NCI-H345 (cell line): Measurements from ENCODE around the gene TAF11L3.
"Not testable (repeated sequence)": the region's sequence is repeated elsewhere in the genome, so short reads cannot be mapped to it uniquely, and the experiment has no call there.

Experiments used
- DNase-seq: peaks from one replicate; lab custom pipeline; 2025; lab: John Stamatoyannopoulos, UW

TAF11L3 gene

DNA sequence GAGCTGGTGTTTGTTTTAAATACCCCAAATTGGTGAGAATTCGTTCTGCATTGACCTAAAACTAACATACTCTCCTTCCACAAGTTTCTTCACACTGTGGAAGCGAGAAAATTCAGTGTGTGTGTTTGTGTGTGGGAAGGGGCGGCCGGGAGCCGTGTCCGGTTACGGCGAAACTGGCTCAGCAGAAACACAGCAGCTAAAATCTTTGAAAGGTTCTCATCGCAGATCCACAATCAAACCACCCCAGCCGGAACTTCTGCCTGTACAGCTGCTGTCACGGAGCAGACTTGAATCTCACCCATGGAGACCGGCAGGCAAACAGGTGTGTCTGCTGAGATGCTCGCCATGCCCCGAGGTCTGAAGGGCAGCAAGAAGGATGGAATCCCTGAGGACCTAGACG, at the start of gene TAF11L3:
Gene TAF11L3, plus strand, starts transcription at position 301 of the 400 bp plus-strand sequence.
- not testable (repeated sequence) for DNase-seq

DNA sequence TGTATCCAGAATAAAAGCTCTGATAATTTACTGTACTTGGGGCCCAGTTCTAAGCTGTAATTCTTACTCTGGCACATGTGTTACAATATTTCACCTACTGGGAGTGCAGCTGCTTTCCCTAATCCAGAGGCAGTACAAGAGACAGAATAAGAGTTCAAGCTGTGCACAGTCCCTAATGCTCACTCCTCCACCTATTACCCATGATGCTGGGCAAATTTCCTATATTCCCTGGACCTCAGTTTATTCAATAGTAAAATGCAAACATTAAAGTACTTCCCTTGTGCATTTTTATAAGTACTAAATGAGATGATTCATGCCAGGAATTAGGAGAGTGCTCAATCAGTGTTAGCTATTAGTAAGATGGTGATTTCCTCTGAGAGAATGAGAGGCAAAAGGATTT, 48.1 kb upstream of the TAF11L3 start:
- DNase-seq, result no peak

DNA sequence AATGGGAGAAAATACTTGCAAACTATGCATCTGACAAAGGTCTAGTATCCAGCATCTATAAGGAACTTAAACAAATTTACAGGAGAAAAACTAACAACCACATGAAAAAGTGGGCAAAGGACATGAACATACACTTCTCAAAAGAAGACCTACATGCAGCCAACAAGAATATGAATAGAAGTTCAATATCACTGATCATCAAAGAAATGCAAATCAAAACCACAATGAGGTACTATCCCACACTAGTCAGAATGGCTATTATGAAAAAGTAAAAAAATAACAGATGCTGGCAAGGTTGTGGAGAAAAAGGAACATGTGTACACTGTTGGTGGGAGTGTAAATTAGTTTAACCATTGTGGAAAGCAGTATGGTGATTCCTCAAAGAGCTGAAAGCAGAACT, 43.1 kb upstream of the TAF11L3 start:
- not testable (repeated sequence) for DNase-seq

DNA sequence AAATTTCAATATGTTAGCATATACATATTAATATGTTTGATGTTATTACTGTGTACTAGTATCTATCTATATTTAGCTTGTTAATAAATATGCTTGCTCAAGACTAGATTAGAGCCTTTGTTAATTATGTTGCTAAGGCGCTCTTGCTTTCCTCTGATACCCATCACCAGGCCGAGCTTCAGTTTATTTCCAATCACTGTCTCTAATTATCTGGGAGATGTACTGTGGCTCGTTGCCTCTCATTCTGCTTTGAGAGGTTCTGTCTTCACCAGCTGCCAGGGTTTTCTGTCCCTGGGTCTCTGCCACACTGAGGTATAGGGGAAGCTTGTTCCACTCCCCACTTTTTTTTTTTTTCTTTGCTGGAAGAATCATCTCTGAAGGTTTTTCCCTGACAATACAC, 41.1 kb upstream of the TAF11L3 start:
- DNase-seq, result peak; percentile 6

DNA sequence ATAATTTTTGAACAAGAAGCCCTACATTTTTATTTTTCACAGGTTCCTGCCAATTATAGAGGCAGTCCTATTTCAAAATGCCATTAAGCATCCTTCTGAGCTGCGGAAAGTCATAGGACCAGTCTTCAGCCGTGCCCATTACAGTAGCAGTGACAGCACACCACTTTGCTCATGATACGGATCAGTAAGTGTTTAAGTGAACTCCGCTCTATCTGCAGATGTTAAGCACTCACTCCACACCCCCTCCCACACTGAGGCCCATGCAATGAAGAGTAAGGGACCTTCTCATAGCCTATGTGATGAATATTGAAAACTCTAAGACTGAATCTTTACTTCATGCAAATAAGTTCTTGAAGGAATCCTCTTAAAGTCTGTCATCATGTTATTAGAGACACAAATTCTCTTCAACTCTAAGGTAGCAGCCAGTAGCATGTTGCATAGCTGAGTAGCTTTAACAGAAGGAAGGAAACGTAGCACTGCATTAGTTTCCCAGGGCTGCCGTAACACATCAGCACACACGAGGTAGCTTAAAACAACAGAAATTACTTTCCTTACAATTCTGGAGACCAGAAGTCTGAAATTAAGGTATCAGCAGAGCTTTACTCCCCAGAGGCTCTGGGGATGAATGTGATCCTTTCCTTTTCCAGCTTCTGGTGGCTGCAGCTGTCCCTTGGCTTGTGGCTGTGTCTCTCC, 40.4 kb upstream of the TAF11L3 start:
- peak; percentile 70 for DNase-seq

DNA sequence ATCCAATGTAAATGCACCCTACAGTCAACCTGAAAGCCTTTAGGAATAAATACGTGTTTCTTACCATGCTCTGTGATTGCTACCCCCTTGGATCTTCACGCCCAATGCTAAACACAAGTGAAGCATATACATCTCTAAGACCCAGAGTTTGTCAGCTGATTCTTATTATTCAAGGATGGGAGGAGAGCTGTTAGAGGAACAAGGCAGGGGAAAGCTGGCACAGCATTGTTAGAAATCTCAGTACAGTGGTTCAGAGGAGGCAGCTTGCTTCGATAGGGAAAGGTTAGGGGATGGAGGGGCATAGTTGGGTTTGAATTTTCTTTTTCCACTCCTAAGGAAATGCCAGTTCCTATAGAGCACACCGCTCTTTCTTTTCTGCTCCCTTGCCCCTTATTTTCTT, 36.8 kb upstream of the TAF11L3 start:
- DNase-seq, result peak; percentile 5

DNA sequence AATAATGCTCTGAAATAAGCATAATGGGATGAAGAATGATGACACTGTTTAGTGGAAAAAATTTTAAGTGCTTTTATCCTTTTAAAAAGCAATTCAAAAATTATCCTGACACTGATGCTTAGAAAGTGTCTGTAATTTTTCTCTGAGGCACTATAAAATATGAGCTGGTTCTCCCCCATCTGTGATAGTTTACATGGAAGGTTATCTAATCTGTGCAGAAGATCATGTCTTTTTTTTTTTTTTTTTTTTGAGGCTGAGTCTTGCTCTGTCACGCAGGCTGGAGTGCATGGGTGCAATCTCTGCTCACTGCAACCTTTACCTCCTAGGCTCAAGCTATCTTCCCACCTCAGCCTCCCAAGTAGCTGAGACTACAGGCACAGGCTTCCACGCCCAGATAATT, 35.4 kb upstream of the TAF11L3 start:
- DNase-seq, result no peak

DNA sequence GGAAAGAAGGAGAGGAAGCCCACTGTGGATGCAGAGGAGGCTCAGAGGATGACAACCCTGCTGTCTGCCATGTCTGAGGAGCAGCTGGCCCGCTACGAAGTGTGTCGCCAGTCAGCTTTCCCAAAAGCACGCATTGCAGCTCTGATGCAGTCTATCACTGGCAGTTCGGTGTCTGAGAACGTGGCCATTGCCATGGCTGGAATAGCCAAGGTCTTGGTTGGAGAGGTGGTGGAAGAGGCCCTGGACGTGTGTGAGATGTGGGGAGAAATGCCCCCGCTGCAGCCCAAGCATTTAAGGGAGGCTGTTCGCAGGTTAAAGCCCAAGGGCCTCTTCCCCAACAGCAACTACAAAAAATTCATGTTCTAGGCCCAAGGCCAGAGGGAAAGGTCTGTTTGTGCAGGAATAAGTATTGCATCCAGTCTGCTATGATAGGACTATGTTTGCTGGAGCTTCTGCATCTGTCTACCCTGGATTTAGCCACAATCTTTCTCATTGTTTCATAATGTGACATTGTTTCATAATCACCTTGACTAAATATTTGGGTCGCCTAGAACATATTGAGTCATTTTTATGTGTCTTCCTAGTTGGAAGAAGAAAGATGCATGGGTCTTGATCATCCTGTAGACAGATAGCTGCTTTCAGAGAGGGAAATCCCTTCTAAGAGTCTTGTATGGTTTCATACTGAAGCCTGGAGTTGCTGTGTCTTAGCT, 31.5 kb upstream of the TAF11L3 start:
- not testable (repeated sequence) for DNase-seq

DNA sequence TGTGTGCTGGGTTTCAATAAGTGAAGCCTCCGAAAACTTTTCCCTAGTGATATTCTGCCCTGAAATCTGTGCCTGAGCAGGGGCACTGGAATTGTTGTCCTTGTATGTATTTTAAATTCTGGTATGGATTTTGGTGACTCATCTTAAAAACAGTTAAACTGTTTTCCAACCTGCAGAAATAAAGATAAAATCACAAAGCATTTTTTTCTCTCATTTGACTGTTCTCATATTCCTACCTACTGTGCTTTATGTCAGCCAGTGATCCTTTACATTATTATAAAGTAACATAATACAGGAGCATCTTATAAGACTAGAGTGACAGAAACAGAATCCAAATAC, 31.0 kb upstream of the TAF11L3 start:
- no peak for DNase-seq

DNA sequence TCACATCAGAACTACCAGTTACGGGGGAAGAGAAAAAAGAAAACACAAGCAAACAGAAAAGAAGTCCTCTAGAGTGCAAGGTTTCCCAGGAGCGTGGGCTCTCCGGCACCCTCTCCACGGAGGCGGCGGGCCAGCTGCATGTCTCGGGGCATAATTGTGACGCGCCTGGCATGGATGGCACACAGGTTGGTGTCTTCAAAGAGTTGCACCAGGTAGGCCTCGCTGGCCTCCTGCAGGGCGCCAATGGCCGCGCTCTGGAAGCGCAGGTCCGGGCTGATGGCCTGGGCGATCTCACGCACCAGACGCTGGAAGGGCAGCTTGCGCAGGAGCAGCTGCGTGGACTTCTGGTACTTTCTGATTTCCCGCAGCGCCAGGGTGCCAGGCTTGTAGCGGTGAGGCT, 26.9 kb upstream of the TAF11L3 start:
- not testable (repeated sequence) for DNase-seq

DNA sequence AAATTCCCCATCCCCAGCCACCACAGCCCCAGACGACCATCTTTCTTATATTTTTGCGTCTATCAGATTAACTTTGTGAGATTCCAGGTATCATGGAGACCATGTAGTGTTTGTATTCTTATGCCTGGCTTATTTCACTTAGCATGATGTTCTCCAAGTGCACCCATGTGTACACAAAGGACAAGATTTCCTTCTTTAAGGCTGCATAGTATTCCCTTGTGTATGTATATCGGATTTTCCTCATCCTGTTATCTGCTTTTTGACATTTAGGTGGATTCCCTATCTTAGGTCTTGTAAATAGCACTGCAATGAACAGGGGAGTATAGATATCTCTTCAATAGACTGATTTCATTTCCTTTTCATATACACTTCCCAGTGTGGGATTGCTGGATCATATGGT, 25.4 kb upstream of the TAF11L3 start:
- DNase-seq, result no peak

DNA sequence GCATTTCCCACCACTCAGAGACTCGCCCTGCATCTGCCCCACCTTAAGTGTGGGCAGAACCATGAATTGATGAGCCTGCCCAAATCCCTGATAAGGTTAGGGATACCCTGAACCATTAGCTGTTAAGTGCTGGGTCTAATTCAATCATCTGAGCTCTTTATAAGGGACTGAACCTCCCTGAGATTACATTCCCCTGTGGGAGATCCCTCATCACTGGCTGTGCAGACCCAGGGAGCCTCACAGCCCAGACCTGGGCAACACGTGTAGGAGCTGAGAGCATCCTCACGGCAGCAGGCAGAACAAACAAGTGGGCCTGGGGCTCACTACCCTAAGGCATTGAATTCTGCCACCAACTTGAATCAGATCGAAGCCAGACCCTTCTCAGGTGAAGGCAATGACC, 20.7 kb upstream of the TAF11L3 start:
- no peak for DNase-seq

DNA sequence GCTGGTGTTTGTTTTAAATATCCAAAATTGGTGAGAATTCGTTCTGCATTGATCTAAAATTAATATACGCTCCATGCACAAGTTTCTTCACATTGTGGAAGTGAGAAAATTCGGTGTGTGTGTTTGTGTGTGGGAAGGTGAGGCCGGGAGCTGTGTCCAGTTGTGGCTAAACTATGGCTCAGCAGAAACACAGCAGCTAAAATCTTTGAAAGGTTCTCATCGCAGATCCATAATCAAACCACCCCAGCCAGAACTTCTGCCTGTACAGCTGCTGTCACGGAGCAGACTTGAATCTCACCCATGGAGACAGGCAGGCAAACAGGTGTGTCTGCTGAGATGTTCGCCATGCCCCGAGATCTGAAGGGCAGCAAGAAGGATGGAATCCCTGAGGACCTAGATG, 20.2 kb upstream of the TAF11L3 start, which contains the start of gene TAF11L2:
Gene TAF11L2, plus strand, starts transcription at position 301 of the 400 bp plus-strand sequence.
- not testable (repeated sequence) for DNase-seq

DNA sequence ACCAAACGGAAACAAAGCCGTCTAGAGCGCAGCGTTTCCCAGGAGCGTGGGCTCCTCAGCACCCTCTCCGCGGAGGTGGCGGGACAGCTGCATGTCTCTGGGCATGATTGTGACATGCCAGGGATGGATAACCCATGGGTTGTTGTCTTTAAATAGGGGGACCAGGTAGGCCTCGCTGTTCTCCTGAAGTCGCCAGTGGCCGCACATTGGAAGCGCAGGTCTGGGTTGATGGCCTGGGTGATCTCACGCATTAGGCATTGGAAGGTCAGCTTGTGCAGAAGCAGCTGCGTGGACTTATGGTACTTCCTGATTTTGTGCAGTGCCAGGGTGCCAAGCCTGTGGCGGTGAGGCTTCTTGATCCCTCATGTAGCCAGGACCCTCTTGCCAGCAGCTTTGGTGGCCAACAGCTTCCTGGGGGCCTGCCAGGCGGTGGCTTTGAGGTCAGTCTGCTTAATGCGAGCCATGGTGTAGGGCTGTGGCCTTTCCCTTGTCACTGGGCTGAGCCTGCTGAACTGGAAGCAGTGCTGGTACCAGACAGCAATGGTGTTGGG, 6.3 kb upstream of the TAF11L3 start:
- no peak for DNase-seq

DNA sequence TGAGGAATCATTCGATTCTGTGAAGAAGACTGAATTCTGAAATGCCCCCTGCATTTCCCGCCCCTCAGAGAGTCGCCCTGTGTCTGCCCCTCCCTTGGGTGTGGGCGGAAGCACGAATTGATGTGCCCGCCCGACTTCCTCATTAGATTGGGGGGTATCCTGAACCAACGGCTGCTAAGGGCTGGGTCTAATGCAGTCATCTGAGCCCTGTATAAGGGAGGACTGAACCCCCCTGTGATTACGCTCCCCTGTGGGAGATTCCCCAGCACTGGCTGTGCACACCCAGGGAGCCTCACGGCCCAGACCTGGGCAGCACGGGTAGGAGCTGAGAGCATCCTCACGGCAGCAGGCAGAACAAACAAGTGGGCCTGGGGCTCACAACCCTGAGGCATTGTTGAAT, 641 bp upstream of the TAF11L3 start:
- DNase-seq, result not testable (repeated sequence)

DNA sequence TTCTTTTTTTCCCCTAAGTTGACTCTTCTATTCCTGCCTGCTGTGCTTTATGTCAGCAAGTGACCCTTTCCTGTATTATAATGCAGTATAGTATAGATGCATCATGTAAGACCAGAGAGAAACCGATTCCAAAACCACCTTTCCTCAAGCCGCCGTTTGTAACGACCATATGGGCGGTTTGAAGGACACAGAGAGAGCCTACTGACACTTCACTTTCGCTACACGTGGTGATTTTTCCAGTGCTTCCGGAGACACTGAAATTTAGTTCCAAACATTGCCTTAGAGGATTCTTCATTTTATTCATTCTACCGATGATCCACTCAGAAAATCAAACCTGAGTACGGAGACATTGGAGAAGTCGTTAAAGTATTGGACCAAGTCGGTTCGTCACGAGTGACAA, 1.3 kb downstream of the TAF11L3 start:
- not testable (repeated sequence) for DNase-seq

DNA sequence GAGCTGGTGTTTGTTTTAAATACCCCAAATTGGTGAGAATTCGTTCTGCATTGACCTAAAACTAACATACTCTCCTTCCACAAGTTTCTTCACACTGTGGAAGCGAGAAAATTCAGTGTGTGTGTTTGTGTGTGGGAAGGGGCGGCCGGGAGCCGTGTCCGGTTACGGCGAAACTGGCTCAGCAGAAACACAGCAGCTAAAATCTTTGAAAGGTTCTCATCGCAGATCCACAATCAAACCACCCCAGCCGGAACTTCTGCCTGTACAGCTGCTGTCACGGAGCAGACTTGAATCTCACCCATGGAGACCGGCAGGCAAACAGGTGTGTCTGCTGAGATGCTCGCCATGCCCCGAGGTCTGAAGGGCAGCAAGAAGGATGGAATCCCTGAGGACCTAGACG, 3.3 kb downstream of the TAF11L3 start, which contains the start of gene TAF11L4:
Gene TAF11L4, plus strand, starts transcription at position 301 of the 400 bp plus-strand sequence.
- DNase-seq, result not testable (repeated sequence)

DNA sequence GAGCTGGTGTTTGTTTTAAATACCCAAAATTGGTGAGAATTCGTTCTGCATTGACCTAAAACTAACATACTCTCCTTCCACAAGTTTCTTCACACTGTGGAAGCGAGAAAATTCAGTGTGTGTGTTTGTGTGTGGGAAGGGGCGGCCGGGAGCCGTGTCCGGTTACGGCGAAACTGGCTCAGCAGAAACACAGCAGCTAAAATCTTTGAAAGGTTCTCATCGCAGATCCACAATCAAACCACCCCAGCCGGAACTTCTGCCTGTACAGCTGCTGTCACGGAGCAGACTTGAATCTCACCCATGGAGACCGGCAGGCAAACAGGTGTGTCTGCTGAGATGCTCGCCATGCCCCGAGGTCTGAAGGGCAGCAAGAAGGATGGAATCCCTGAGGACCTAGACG, 6.8 kb downstream of the TAF11L3 start, which contains the start of gene TAF11L5:
Gene TAF11L5, plus strand, starts transcription at position 301 of the 400 bp plus-strand sequence.
- not testable (repeated sequence) for DNase-seq

DNA sequence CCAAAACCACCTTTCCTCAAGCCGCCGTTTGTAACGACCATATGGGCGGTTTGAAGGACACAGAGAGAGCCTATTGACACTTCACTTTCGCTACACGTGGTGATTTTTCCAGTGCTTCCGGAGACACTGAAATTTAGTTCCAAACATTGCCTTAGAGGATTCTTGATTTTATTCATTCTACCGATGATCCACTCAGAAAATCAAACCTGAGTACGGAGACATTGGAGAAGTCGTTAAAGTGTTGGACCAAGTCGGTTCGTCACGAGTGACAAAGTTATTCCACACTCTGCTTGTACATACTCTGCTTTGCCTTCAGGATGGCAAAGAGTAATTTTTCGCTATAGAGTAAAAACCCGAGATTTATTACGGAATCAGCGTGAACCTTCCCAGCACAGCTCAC, 8.3 kb downstream of the TAF11L3 start:
- DNase-seq, result not testable (repeated sequence)

DNA sequence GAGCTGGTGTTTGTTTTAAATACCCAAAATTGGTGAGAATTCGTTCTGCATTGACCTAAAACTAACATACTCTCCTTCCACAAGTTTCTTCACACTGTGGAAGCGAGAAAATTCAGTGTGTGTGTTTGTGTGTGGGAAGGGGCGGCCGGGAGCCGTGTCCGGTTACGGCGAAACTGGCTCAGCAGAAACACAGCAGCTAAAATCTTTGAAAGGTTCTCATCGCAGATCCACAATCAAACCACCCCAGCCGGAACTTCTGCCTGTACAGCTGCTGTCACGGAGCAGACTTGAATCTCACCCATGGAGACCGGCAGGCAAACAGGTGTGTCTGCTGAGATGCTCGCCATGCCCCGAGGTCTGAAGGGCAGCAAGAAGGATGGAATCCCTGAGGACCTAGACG, 10.2 kb downstream of the TAF11L3 start, which contains the start of gene TAF11L6:
Gene TAF11L6, plus strand, starts transcription at position 301 of the 400 bp plus-strand sequence.
- DNase-seq, result not testable (repeated sequence)
